ENCODE measurements around the gene TCFL5. TPM values are rescaled to one million over a fixed set of nuclear protein-coding genes. Genes with fewer than 3 reads are reported as not detected.
"Not testable (repeated sequence)": the region's sequence is repeated elsewhere in the genome, so short reads cannot be mapped to it uniquely, and the experiment has no call there.

TCFL5 gene
- total RNA-seq, 4 donors from 2014 or later, result 9.0 to 20.3 (median 12.7) TPM

DNA sequence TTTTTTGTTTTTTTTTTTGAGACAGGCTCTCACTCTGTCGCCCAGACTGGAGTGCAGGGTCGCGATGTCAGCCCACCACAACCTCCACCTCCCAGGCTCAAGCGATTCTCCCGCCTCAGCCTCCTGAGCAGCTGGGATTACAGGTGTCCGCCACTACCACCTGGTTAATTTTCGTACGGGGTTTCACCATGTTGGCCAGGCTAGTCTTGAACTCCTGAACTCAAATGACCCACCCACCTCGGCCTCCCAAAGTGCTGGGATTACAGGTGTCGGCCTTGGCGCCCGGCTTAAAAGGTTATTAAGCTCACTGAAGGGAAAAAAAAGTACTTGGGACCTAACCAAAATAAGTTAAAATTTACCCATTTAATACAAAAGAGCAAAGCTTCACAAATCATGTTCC, 1.9 kb downstream of the TCFL5 start:
- peak overlapping the region; percentile 51 for H3K4me3 ChIP-seq
- TF ChIP-seq POLR2A (IDR thresholded peaks at IDR 0.05) (no peak), POLR2AphosphoS5 (IDR thresholded peaks at IDR 0.05) (no peak), EP300 (IDR thresholded peaks at IDR 0.05) (no peak)
- TF ChIP-seq, protein P1, sequence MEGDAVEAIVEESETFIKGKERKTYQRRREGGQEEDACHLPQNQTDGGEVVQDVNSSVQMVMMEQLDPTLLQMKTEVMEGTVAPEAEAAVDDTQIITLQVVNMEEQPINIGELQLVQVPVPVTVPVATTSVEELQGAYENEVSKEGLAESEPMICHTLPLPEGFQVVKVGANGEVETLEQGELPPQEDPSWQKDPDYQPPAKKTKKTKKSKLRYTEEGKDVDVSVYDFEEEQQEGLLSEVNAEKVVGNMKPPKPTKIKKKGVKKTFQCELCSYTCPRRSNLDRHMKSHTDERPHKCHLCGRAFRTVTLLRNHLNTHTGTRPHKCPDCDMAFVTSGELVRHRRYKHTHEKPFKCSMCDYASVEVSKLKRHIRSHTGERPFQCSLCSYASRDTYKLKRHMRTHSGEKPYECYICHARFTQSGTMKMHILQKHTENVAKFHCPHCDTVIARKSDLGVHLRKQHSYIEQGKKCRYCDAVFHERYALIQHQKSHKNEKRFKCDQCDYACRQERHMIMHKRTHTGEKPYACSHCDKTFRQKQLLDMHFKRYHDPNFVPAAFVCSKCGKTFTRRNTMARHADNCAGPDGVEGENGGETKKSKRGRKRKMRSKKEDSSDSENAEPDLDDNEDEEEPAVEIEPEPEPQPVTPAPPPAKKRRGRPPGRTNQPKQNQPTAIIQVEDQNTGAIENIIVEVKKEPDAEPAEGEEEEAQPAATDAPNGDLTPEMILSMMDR (IDR thresholded peaks at IDR 0.05), result no peak
- no peaks in the 10 kb centered on the region for H3K9me3 ChIP-seq
- no peak overlapping the region for H3K27ac ChIP-seq
- H3K36me3 ChIP-seq, result peaks cover 8% of the 10 kb centered on the region
- no peaks in the 10 kb centered on the region for H3K27me3 ChIP-seq
- no peak for DNase-seq (ENCODE audit: low spot score in 2 of 2)
- WGBS, result 88% methylated on average over 12 of the region's 12 CpGs
- peaks cover 35% of the 10 kb centered on the region for H3K4me1 ChIP-seq

DNA sequence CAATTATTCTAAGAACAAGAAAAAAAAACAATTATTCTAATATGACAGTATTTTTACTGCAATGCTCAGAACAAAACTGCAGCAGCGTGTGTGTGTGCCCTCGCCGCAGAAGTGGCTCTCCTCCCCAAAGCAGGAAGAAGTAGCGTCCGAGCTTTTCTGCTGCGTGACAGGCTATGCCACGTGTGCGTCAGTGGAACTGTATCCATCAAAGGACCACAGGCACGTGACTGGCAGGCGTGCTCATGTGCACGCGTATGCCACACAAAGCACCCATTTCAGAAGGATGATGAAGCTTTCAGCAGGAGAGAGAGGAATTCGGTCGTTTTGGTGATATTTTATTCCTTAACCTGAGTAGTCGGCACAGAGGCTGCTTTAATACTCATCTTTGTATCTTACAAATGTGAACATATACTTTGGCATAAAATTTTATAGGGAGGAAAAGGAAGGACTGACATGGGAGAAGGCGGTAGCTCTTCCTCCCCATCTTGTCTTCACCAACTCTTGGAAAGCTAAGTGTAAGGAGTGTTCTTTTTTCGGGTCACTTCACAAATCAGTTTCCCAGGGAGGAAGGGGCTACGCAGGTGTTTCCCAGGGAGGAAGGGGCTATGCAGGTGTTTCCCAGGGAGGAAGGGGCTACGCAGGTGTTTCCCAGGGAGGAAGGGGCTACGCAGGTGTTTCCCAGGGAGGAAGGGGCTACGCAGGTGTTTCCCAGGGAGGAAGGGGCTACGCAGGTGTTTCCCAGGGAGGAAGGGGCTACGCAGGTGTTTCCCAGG, 3.4 kb downstream of the TCFL5 start:
- Histone ChIP-seq H3K4me1 (peaks cover 35% of the 10 kb centered on the region), H3K9me3 (no peaks in the 10 kb centered on the region), H3K27me3 (no peaks in the 10 kb centered on the region), H3K27ac (no peak overlapping the region), H3K4me3 (no peak overlapping the region), H3K36me3 (peaks cover 20% of the 10 kb centered on the region)
- DNase-seq (ENCODE audit: low spot score in 2 of 2), result no peak
- TF ChIP-seq, protein P1 (IDR thresholded peaks at IDR 0.05), result no peak
- TF ChIP-seq EP300 (IDR thresholded peaks at IDR 0.05) (no peak), POLR2A (IDR thresholded peaks at IDR 0.05) (no peak), POLR2AphosphoS5 (IDR thresholded peaks at IDR 0.05) (no peak)
- WGBS, result 88% methylated on average over 21 of the region's 23 CpGs

GRCh38 chr20:62856931-62857619, 4.5 kb downstream of the TCFL5 start:
- no peak overlapping the region for H3K4me3 ChIP-seq
- peaks cover 31% of the 10 kb centered on the region for H3K36me3 ChIP-seq
- no peaks in the 10 kb centered on the region for H3K27me3 ChIP-seq
- TF ChIP-seq, protein P1 (IDR thresholded peaks at IDR 0.05), result no peak
- TF ChIP-seq POLR2AphosphoS5 (IDR thresholded peaks at IDR 0.05), result peak in 1 of 3 donors; percentile 13
- peaks cover 31% of the 10 kb centered on the region for H3K4me1 ChIP-seq
- peak overlapping the region; percentile 29 for H3K27ac ChIP-seq
- WGBS, result 75% methylated on average over 24 of the region's 25 CpGs
- no peak for DNase-seq (ENCODE audit: low spot score in 2 of 2)
- H3K9me3 ChIP-seq, result no peaks in the 10 kb centered on the region

DNA sequence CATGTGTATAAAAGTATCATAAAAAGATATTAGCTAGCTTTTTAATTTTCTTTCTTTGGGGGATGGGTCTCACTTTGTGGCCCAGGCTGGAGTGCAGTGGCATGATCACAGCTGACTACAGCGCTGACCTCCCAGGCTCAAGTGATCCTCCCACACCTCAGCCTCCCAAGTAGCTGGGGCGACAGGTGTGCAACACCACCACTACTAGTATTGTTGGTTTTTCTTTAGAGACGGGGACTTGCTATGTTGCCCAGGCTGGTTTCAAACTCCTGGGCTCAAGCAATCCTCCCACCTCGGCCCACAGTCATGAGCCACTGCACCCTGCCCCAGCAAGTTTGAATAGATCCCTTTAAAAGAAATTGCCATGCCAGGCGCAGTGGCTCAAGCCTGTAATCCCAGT, 6.5 kb downstream of the TCFL5 start:
- WGBS, result 95% methylated on average over 5 of the region's 5 CpGs
- Histone ChIP-seq H3K27me3 (no peaks in the 10 kb centered on the region), H3K4me1 (peaks cover 21% of the 10 kb centered on the region), H3K9me3 (no peaks in the 10 kb centered on the region), H3K36me3 (peaks cover 33% of the 10 kb centered on the region), H3K27ac (no peak overlapping the region), H3K4me3 (no peak overlapping the region)
- TF ChIP-seq POLR2A (IDR thresholded peaks at IDR 0.05), result no peak
- TF ChIP-seq POLR2AphosphoS5 (IDR thresholded peaks at IDR 0.05), result no peak
- TF ChIP-seq, protein P1 (IDR thresholded peaks at IDR 0.05), result no peak
- no peak for TF ChIP-seq EP300 (IDR thresholded peaks at IDR 0.05)
- DNase-seq (ENCODE audit: low spot score in 2 of 2), result no peak

DNA sequence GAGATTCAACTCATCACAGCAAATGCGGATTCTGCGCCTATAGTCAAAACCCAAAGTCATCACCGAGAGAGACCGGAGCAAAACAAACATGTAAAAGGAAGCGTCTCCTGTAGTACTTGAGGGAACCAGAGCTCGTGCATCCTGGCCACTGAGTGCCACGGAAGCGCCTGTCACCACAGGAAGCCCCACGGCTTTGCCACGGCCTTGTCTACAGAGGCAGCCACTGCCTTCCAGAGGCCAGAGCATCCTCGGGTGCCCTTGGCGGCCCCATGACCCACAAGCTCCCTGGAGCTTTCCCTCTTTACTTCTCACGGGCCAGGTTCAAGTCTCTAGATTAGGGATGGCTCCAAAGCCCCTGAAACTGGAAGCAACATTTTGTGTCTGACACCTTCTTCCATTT, 7.5 kb downstream of the TCFL5 start:
- Histone ChIP-seq H3K4me3 (no peak overlapping the region), H3K9me3 (no peaks in the 10 kb centered on the region), H3K36me3 (peaks cover 33% of the 10 kb centered on the region), H3K4me1 (peaks cover 13% of the 10 kb centered on the region), H3K27me3 (no peaks in the 10 kb centered on the region), H3K27ac (no peak overlapping the region)
- DNase-seq (ENCODE audit: low spot score in 2 of 2), result no peak
- TF ChIP-seq POLR2A (IDR thresholded peaks at IDR 0.05) (no peak), EP300 (IDR thresholded peaks at IDR 0.05) (no peak), POLR2AphosphoS5 (IDR thresholded peaks at IDR 0.05) (no peak)
- TF ChIP-seq, protein P1 (IDR thresholded peaks at IDR 0.05), result no peak
- WGBS, result 95% methylated on average over 13 of the region's 13 CpGs

GRCh38 chr20:62853304-62853703, 8.3 kb downstream of the TCFL5 start:
- not testable (repeated sequence) for H3K27ac ChIP-seq; H3K27me3 ChIP-seq; H3K9me3 ChIP-seq; H3K4me3 ChIP-seq; DNase-seq (ENCODE audit: low spot score in 2 of 2)
- H3K36me3 ChIP-seq, result peaks cover 33% of the 10 kb centered on the region
- H3K4me1 ChIP-seq, result peaks cover 11% of the 10 kb centered on the region
- WGBS, result 88% methylated on average over 6 of the region's 6 CpGs
